Mesothelial cell of epicardium (in vitro differentiated cells): ENCODE results near the gene HNRNPAB. TPM values are rescaled to one million over a fixed set of nuclear protein-coding genes. Genes with fewer than 3 reads are reported as not detected.

Source experiments
- DNase-seq, 2 experiments: peaks; one replicate each; pipeline ENCODE4 v3.0.0; 2021; ENCODE audit warnings: low spot score in 2 of 2; ENCODE audit not compliant: unreplicated experiment in 2 of 2
- H3K27ac Mint-ChIP-seq: 2 replicates; pipeline ENCODE4 v1.8.0; 2021; ENCODE audit warnings: mixed read lengths
- H3K27me3 Mint-ChIP-seq: 2 replicates; pipeline ENCODE4 v1.8.0; 2021; ENCODE audit warnings: low read depth, mixed read lengths
- H3K36me3 Mint-ChIP-seq: 2 replicates; pipeline ENCODE4 v1.8.0; 2021; ENCODE audit warnings: mixed read lengths
- H3K4me1 Mint-ChIP-seq: 2 replicates; pipeline ENCODE4 v1.8.0; 2021; ENCODE audit warnings: mixed read lengths
- H3K4me3 Mint-ChIP-seq: 2 replicates; pipeline ENCODE4 v1.8.0; 2021; ENCODE audit warnings: mild to moderate bottlenecking, moderate library complexity, mixed read lengths
- H3K9me3 Mint-ChIP-seq: 2 replicates; pipeline ENCODE4 v1.8.0; 2021; ENCODE audit warnings: mixed read lengths
- CTCF ChIP-seq: fragments of 200-600 bp; sonication (generic); IDR thresholded peaks from one replicate; pipeline ENCODE4 v1.5.0; 2021; ENCODE audit warnings: antibody characterized with exemption; ENCODE audit not compliant: unreplicated experiment
- total RNA-seq: library from RNA; stranded (reverse); gene quantifications from 3 replicates; pipeline ENCODE4 v1.2.1, GENCODE V29; 2021

The HNRNPAB gene
- total RNA-seq, 1 donor from 2014 or later, result 204 TPM

- Mint-ChIP-seq H3K27ac (peak within 1 kb of the TSS; percentile 93), H3K4me1 (peaks cover 27% of the 10 kb centered on the region), H3K36me3 (peaks cover 22% of the 10 kb centered on the region), H3K9me3 (peaks cover 8% of the 10 kb centered on the region), H3K4me3 (peak within 1 kb of the TSS; percentile 76), H3K27me3 (no peaks in the 10 kb centered on the region)
- no peak for TF ChIP-seq CTCF
- DNase-seq, result peak; percentile 54 to 73
Measured at GRCh38 chr5:178232124-178232919, 28.0 kb downstream of the HNRNPAB start, which contains the start of gene PHYKPL. Gene PHYKPL (minus strand): TSS chr5:178232802. CDS start chr5:178232550, 252 bp downstream.

GRCh38 chr5:178232920-178233429 is 28.6 kb downstream of the HNRNPAB start:
- peaks cover 1% of the 10 kb centered on the region for H3K9me3 Mint-ChIP-seq
- H3K27me3 Mint-ChIP-seq, result no peaks in the 10 kb centered on the region
- H3K4me3 Mint-ChIP-seq, result peak overlapping the region; percentile 64
- peak overlapping the region; percentile 93 for H3K27ac Mint-ChIP-seq
- peaks cover 27% of the 10 kb centered on the region for H3K4me1 Mint-ChIP-seq
- no peak for DNase-seq
- TF ChIP-seq CTCF, result no peak
- H3K36me3 Mint-ChIP-seq, result peaks cover 15% of the 10 kb centered on the region

- no peak for TF ChIP-seq CTCF
- Mint-ChIP-seq H3K4me3 (no peak overlapping the region), H3K27me3 (no peaks in the 10 kb centered on the region), H3K27ac (no peak overlapping the region), H3K4me1 (peaks cover 27% of the 10 kb centered on the region), H3K9me3 (no peaks in the 10 kb centered on the region), H3K36me3 (peaks cover 4% of the 10 kb centered on the region)
- no peak for DNase-seq
Measured at GRCh38 chr5:178234121-178234749, 29.9 kb downstream of the HNRNPAB start.

GRCh38 chr5:178234750-178235587 is 30.6 kb downstream of the HNRNPAB start:
- H3K4me3 Mint-ChIP-seq, result no peak overlapping the region

More at GRCh38 chr5:178234750-178235587, 30.6 kb downstream of the HNRNPAB start:
- H3K4me1 Mint-ChIP-seq, result peaks cover 26% of the 10 kb centered on the region
- H3K27me3 Mint-ChIP-seq, result no peaks in the 10 kb centered on the region
- H3K36me3 Mint-ChIP-seq, result peaks cover 2% of the 10 kb centered on the region
- peak; percentile 51 to 85 for DNase-seq
- peak; percentile 71 for TF ChIP-seq CTCF
- no peaks in the 10 kb centered on the region for H3K9me3 Mint-ChIP-seq
- peak overlapping the region; percentile 61 for H3K27ac Mint-ChIP-seq
